ENCODE results near the gene NEXN.
A peak's percentile ranks its signal among the peaks of the same experiment; 100 is the strongest.

NEXN gene

GRCh38 chr1:77888081-77888780, at the start of gene NEXN:
NEXN (plus strand) TSS chr1:77888624; CDS start chr1:77916107, 27,483 bp downstream.
- no peaks in the 10 kb centered on the region for H3K36me3 ChIP-seq (replicated peaks)
- in situ Hi-C loops (cut with MboI; ENCODE audit: low sequenced_read_pairs) = no loop called here
- peak; percentile 62 to 79 for DNase-seq (ENCODE audit: low spot score in 2 of 2)

GRCh38 chr1:77841574-77841973, 46.9 kb upstream of the NEXN start:
- no peaks in the 10 kb centered on the region for H3K9me3 ChIP-seq
- in situ Hi-C loops (cut with MboI; ENCODE audit: low sequenced_read_pairs) = no loop called here
- H3K4me3 ChIP-seq = no peak overlapping the region
- peaks cover 12% of the 10 kb centered on the region for H3K4me1 ChIP-seq
- H3K27me3 ChIP-seq (ENCODE audit: low read depth) = no peaks in the 10 kb centered on the region
- DNase-seq (ENCODE audit: low spot score in 2 of 2) = no peak
- no peaks in the 10 kb centered on the region for H3K36me3 ChIP-seq (replicated peaks)

More at GRCh38 chr1:77888081-77888780, at the start of gene NEXN:
- peaks cover 15% of the 10 kb centered on the region for H3K4me1 ChIP-seq
- peak within 1 kb of the TSS; percentile 65 for H3K4me3 ChIP-seq
- H3K27me3 ChIP-seq (ENCODE audit: low read depth) = no peaks in the 10 kb centered on the region
- H3K9me3 ChIP-seq = no peaks in the 10 kb centered on the region

- Histone ChIP-seq H3K36me3 (replicated peaks) (no peaks in the 10 kb centered on the region), H3K9me3 (no peaks in the 10 kb centered on the region), H3K27me3 (ENCODE audit: low read depth) (no peaks in the 10 kb centered on the region), H3K4me1 (peaks cover 2% of the 10 kb centered on the region; the same call in 1 of the 2 replicates), H3K4me3 (no peak overlapping the region)
- no peak for DNase-seq (ENCODE audit: low spot score in 2 of 2)
- in situ Hi-C loops (cut with MboI; ENCODE audit: low sequenced_read_pairs) = no loop called here
Measured at GRCh38 chr1:77845951-77846350, 42.5 kb upstream of the NEXN start.

- H3K9me3 ChIP-seq = no peaks in the 10 kb centered on the region
- H3K36me3 ChIP-seq (replicated peaks) = no peaks in the 10 kb centered on the region
- in situ Hi-C loops (cut with MboI; ENCODE audit: low sequenced_read_pairs) = no loop called here
Measured at GRCh38 chr1:77846966-77847365, 41.5 kb upstream of the NEXN start.

GRCh38 chr1:77847621-77848080, 40.8 kb upstream of the NEXN start:
- no peaks in the 10 kb centered on the region for H3K9me3 ChIP-seq
- H3K4me1 ChIP-seq = peaks cover 2% of the 10 kb centered on the region; the same call in 1 of the 2 replicates
- in situ Hi-C loops (cut with MboI; ENCODE audit: low sequenced_read_pairs) = no loop called here
- no peaks in the 10 kb centered on the region for H3K27me3 ChIP-seq (ENCODE audit: low read depth)
- no peak for DNase-seq (ENCODE audit: low spot score in 2 of 2)
- no peaks in the 10 kb centered on the region for H3K36me3 ChIP-seq (replicated peaks)
- no peak overlapping the region for H3K4me3 ChIP-seq

More at GRCh38 chr1:77846966-77847365, 41.5 kb upstream of the NEXN start:
- DNase-seq (ENCODE audit: low spot score in 2 of 2) = no peak
- Histone ChIP-seq H3K4me3 (no peak overlapping the region), H3K27me3 (ENCODE audit: low read depth) (no peaks in the 10 kb centered on the region), H3K4me1 (peaks cover 2% of the 10 kb centered on the region; the same call in 1 of the 2 replicates)

- no peaks in the 10 kb centered on the region for H3K9me3 ChIP-seq
- H3K4me1 ChIP-seq = peaks cover 2% of the 10 kb centered on the region; the same call in 1 of the 2 replicates
- H3K27me3 ChIP-seq (ENCODE audit: low read depth) = no peaks in the 10 kb centered on the region
- no peaks in the 10 kb centered on the region; the same call in 1 of the 2 replicates for H3K36me3 ChIP-seq (replicated peaks)
- no peak for DNase-seq (ENCODE audit: low spot score in 2 of 2)
- H3K4me3 ChIP-seq = no peak overlapping the region
- in situ Hi-C loops (cut with MboI; ENCODE audit: low sequenced_read_pairs) = no loop called here
Measured at GRCh38 chr1:77850082-77850481, 38.3 kb upstream of the NEXN start.

- no peaks in the 10 kb centered on the region for H3K9me3 ChIP-seq
- no peak overlapping the region for H3K4me3 ChIP-seq
- H3K36me3 ChIP-seq (replicated peaks) = no peaks in the 10 kb centered on the region; the same call in none of the 2 replicates
- no peak for DNase-seq (ENCODE audit: low spot score in 2 of 2)
- in situ Hi-C loops (cut with MboI; ENCODE audit: low sequenced_read_pairs) = no loop called here
- H3K27me3 ChIP-seq (ENCODE audit: low read depth) = no peaks in the 10 kb centered on the region
- H3K4me1 ChIP-seq = no peaks in the 10 kb centered on the region
Measured at GRCh38 chr1:77857552-77857951, 30.9 kb upstream of the NEXN start.

- no peak overlapping the region for H3K4me3 ChIP-seq
- no peaks in the 10 kb centered on the region; the same call in none of the 2 replicates for H3K36me3 ChIP-seq (replicated peaks)
- no peaks in the 10 kb centered on the region for H3K9me3 ChIP-seq
- H3K27me3 ChIP-seq (ENCODE audit: low read depth) = no peaks in the 10 kb centered on the region
- no peaks in the 10 kb centered on the region for H3K4me1 ChIP-seq
- peak in 1 of 2 experiments; percentile 10 for DNase-seq (ENCODE audit: low spot score in 2 of 2)
- in situ Hi-C loops (cut with MboI; ENCODE audit: low sequenced_read_pairs) = no loop called here
Measured at GRCh38 chr1:77858725-77859124, 29.7 kb upstream of the NEXN start.

- in situ Hi-C loops (cut with MboI; ENCODE audit: low sequenced_read_pairs) = no loop called here
Measured at GRCh38 chr1:77859248-77859647, 29.2 kb upstream of the NEXN start.

GRCh38 chr1:77866296-77866695, 22.1 kb upstream of the NEXN start:
- Histone ChIP-seq H3K9me3 (no peaks in the 10 kb centered on the region), H3K4me1 (no peaks in the 10 kb centered on the region), H3K4me3 (no peak overlapping the region), H3K27me3 (ENCODE audit: low read depth) (no peaks in the 10 kb centered on the region), H3K36me3 (replicated peaks) (peaks cover 3% of the 10 kb centered on the region)
- in situ Hi-C loops (cut with MboI; ENCODE audit: low sequenced_read_pairs) = no loop called here
- no peak for DNase-seq (ENCODE audit: low spot score in 2 of 2)

More at GRCh38 chr1:77859248-77859647, 29.2 kb upstream of the NEXN start:
- Histone ChIP-seq H3K27me3 (ENCODE audit: low read depth) (no peaks in the 10 kb centered on the region), H3K4me3 (no peak overlapping the region), H3K36me3 (replicated peaks) (no peaks in the 10 kb centered on the region; the same call in 1 of the 2 replicates), H3K4me1 (no peaks in the 10 kb centered on the region), H3K9me3 (no peaks in the 10 kb centered on the region)
- DNase-seq (ENCODE audit: low spot score in 2 of 2) = no peak

GRCh38 chr1:77872645-77873044, 15.8 kb upstream of the NEXN start:
- Histone ChIP-seq H3K36me3 (replicated peaks) (peaks cover 7% of the 10 kb centered on the region; the same call in 1 of the 2 replicates), H3K9me3 (no peaks in the 10 kb centered on the region), H3K4me3 (no peak overlapping the region), H3K4me1 (no peaks in the 10 kb centered on the region), H3K27me3 (ENCODE audit: low read depth) (no peaks in the 10 kb centered on the region)
- no peak for DNase-seq (ENCODE audit: low spot score in 2 of 2)
- in situ Hi-C loops (cut with MboI; ENCODE audit: low sequenced_read_pairs) = no loop called here

GRCh38 chr1:77873461-77873860, 15.0 kb upstream of the NEXN start:
- DNase-seq (ENCODE audit: low spot score in 2 of 2) = no peak
- H3K4me1 ChIP-seq = no peaks in the 10 kb centered on the region
- H3K4me3 ChIP-seq = no peak overlapping the region
- H3K27me3 ChIP-seq (ENCODE audit: low read depth) = no peaks in the 10 kb centered on the region
- H3K9me3 ChIP-seq = no peaks in the 10 kb centered on the region
- H3K36me3 ChIP-seq (replicated peaks) = peaks cover 5% of the 10 kb centered on the region; the same call in 1 of the 2 replicates
- in situ Hi-C loops (cut with MboI; ENCODE audit: low sequenced_read_pairs) = no loop called here

GRCh38 chr1:77874804-77875445, 13.5 kb upstream of the NEXN start:
- DNase-seq (ENCODE audit: low spot score in 2 of 2) = no peak
- Histone ChIP-seq H3K36me3 (replicated peaks) (peaks cover 3% of the 10 kb centered on the region; the same call in 1 of the 2 replicates), H3K4me1 (no peaks in the 10 kb centered on the region), H3K4me3 (no peak overlapping the region), H3K9me3 (no peaks in the 10 kb centered on the region), H3K27me3 (ENCODE audit: low read depth) (no peaks in the 10 kb centered on the region)
- in situ Hi-C loops (cut with MboI; ENCODE audit: low sequenced_read_pairs) = no loop called here

- H3K27me3 ChIP-seq (ENCODE audit: low read depth) = no peaks in the 10 kb centered on the region
- no peak for DNase-seq (ENCODE audit: low spot score in 2 of 2)
- no peaks in the 10 kb centered on the region for H3K9me3 ChIP-seq
- no peaks in the 10 kb centered on the region for H3K4me1 ChIP-seq
- in situ Hi-C loops (cut with MboI; ENCODE audit: low sequenced_read_pairs) = no loop called here
- no peak overlapping the region for H3K4me3 ChIP-seq
- H3K36me3 ChIP-seq (replicated peaks) = peaks cover 3% of the 10 kb centered on the region; the same call in 1 of the 2 replicates
Measured at GRCh38 chr1:77876884-77877283, 11.5 kb upstream of the NEXN start.

All from HAP-1 (cell line).